PC-3 (cell line): ENCODE measurements around the gene HMCES. TPM values are rescaled to one million over a fixed set of nuclear protein-coding genes. Genes with fewer than 3 reads are reported as not detected.

ENCODE experiments used
- ATAC-seq: fragments of 200-7000 bp; cut with Tn5 transposase; 2 replicates; pipeline ENCODE4 v1.9.1; 2020; ENCODE audit warnings: mild to moderate bottlenecking, moderate library complexity
- BruUV-seq: library from RNA; stranded (reverse); fragments of 400-500 nt; replicated peaks from 2 replicates; lab custom pipeline; 2021; lab: Mats Ljungman, UMichigan
- CTCF ChIA-PET: fragments of 300-600 bp; sonication (Branson Sonifier 250); formaldehyde crosslinking; loops from one replicate; lab custom pipeline; 2022; ENCODE audit warnings: antibody characterized with exemption; lab: Charles Lee
- POLR2A ChIA-PET: fragments of 300-600 bp; sonication (Branson Sonifier 250); formaldehyde crosslinking; loops from one replicate; lab custom pipeline; 2022; ENCODE audit warnings: antibody characterized with exemption; ENCODE audit not compliant: unreplicated experiment; lab: Charles Lee
- DNase-seq: peaks from one replicate; pipeline ENCODE4 v3.0.0-alpha.2; 2015
- H2AFZ ChIP-seq: fragments of 300-600 bp; sonication (generic); 2 replicates; pipeline ENCODE4 v1.6.0; 2016; ENCODE audit warnings: antibody characterized with exemption, low read length
- H3F3A ChIP-seq: fragments of 300-600 bp; sonication (generic); one replicate; pipeline ENCODE4 v1.6.0; 2017; ENCODE audit warnings: antibody characterized with exemption, low read length, control low read depth, mild to moderate bottlenecking; ENCODE audit not compliant: unreplicated experiment
- H3K27ac ChIP-seq: fragments of 300-600 bp; sonication (generic); 2 replicates; pipeline ENCODE4 v1.5.1; 2016; ENCODE audit warnings: mild to moderate bottlenecking, low read length
- H3K27me3 ChIP-seq: fragments of 300-600 bp; sonication (generic); 2 replicates; pipeline ENCODE4 v1.6.1; 2016; ENCODE audit warnings: low read length, mixed read lengths
- H3K36me3 ChIP-seq: fragments of 300-600 bp; sonication (generic); 2 replicates; pipeline ENCODE4 v1.6.1; 2016; ENCODE audit warnings: low read depth, mixed run types, low read length, mixed read lengths
- H3K4me1 ChIP-seq: fragments of 300-600 bp; sonication (generic); 2 replicates; pipeline ENCODE4 v1.5.1; 2016; ENCODE audit warnings: low read length; ENCODE audit not compliant: insufficient read depth
- H3K4me2 ChIP-seq: fragments of 300-600 bp; sonication (generic); 2 replicates; pipeline ENCODE4 v1.6.0; 2016; ENCODE audit warnings: low read length
- H3K4me3 ChIP-seq: fragments of 300-600 bp; sonication (generic); 2 replicates; pipeline ENCODE4 v1.5.1; 2016; ENCODE audit warnings: mild to moderate bottlenecking, low read length, mixed read lengths
- H3K79me2 ChIP-seq: fragments of 300-600 bp; sonication (generic); 2 replicates; pipeline ENCODE4 v1.6.1; 2017; ENCODE audit warnings: low read length, mixed read lengths
- H3K9ac ChIP-seq: fragments of 300-600 bp; sonication (generic); 2 replicates; pipeline ENCODE4 v1.6.0; 2016; ENCODE audit warnings: mild to moderate bottlenecking, low read length
- H3K9me2 ChIP-seq: fragments of 300-600 bp; sonication (generic); replicated peaks from 2 replicates; pipeline ENCODE4 v1.6.1; 2016; ENCODE audit warnings: mixed run types, low read length, mixed read lengths
- H3K9me3 ChIP-seq: fragments of 300-600 bp; sonication (generic); 2 replicates; pipeline ENCODE4 v1.6.1; 2016; ENCODE audit warnings: low read length, mixed read lengths
- H4K20me1 ChIP-seq: fragments of 300-600 bp; sonication (generic); 2 replicates; pipeline ENCODE4 v1.6.1; 2016; ENCODE audit warnings: low read length, mixed read lengths
- EZH2 ChIP-seq: fragments of 300-600 bp; sonication (generic); IDR thresholded peaks from one replicate; pipeline ENCODE4 v1.6.1; 2017; ENCODE audit warnings: antibody characterized with exemption, mild to moderate bottlenecking, low read length; ENCODE audit not compliant: unreplicated experiment
- EZH2phosphoT487 ChIP-seq: fragments of 300-600 bp; sonication (generic); IDR thresholded peaks from 2 replicates; pipeline ENCODE4 v1.6.1; 2018; ENCODE audit warnings: mild to moderate bottlenecking, antibody characterized with exemption, low read length, borderline replicate concordance
- intact Hi-C: fragments of 100-400 bp; cut with micrococcal nuclease; formaldehyde crosslinking; loops from 2 replicates; pipeline ENCODE4 v1.9.0; 2023
- total RNA-seq: library from RNA; depleted of rRNA; stranded (reverse); fragments of >200 nt; gene quantifications from 2 replicates; pipeline ENCODE4 v1.2.3, GENCODE V29; 2014
- TF ChIP-seq, protein P1 (sequence below): fragments of 300-600 bp; sonication (generic); conservative IDR thresholded peaks from 2 replicates; pipeline ENCODE4 v1.5.1; 2017; ENCODE audit warnings: antibody characterized with exemption, low read depth, mild to moderate bottlenecking, low read length

Gene HMCES
- total RNA-seq, 1 experiment from 2014 or later = 28.8 TPM

DNA sequence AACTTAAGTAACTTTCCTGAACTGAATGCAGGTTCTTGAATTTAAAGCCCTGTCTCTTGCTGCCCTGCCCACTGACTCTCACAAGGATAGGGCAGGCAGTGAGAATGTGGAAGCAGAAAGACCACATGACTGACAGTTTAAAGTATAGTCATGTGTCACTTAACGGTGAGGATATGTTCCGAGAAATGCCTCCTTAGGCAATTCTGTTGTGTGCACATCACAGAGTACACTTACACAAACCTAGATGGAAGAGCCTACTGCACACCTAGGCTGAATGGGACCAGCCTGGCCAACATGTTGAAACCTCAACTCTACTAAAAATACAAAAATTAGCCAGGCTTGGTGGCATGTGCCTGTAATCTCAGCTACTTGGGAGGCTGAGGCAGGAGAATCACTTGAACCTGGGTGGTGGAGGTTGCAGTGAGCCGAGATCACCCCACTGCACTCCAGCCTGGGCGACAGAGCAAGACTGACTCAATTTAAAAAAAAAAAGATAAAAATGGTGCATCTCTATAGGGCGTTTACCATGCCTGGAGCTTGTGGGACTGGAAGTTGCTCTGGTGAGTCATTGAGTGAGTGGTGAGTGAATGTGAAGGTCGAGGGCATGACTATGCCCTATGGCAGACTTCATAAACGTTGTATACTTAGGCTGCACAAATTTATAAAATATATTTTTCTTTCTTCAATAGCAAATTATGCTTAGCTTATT, 48.2 kb upstream of the HMCES start:
- intact Hi-C loops = loop anchor here (1.0 to 5.0 kb wide), 2 partner anchors 15 to 33 kb away; no protein-coding TSS in a partner anchor
- Histone ChIP-seq H3K9me3 (no peaks in the 10 kb centered on the region), H3K4me2 (peak overlapping the region; percentile 55; the same call in 1 of the 2 replicates), H2AFZ (no peak overlapping the region), H3K4me1 (peaks cover 57% of the 10 kb centered on the region), H3K9me2 (no peaks in the 10 kb centered on the region), H3K9ac (peak overlapping the region; percentile 77), H4K20me1 (no peaks in the 10 kb centered on the region), H3F3A (no peaks in the 10 kb centered on the region), H3K36me3 (no peaks in the 10 kb centered on the region), H3K4me3 (no peak overlapping the region), H3K79me2 (0 out of 2 replicates have a peak, but pooled peaks cover 5% of the 10 kb centered on the region), H3K27me3 (no peaks in the 10 kb centered on the region), H3K27ac (peak overlapping the region; percentile 99)
- TF ChIP-seq, protein P1, sequence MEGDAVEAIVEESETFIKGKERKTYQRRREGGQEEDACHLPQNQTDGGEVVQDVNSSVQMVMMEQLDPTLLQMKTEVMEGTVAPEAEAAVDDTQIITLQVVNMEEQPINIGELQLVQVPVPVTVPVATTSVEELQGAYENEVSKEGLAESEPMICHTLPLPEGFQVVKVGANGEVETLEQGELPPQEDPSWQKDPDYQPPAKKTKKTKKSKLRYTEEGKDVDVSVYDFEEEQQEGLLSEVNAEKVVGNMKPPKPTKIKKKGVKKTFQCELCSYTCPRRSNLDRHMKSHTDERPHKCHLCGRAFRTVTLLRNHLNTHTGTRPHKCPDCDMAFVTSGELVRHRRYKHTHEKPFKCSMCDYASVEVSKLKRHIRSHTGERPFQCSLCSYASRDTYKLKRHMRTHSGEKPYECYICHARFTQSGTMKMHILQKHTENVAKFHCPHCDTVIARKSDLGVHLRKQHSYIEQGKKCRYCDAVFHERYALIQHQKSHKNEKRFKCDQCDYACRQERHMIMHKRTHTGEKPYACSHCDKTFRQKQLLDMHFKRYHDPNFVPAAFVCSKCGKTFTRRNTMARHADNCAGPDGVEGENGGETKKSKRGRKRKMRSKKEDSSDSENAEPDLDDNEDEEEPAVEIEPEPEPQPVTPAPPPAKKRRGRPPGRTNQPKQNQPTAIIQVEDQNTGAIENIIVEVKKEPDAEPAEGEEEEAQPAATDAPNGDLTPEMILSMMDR = no peak
- TF ChIP-seq EZH2 (no peak), EZH2phosphoT487 (no peak)
- ChIA-PET POLR2A (no interaction called here), CTCF (interaction anchor here (0.8 kb wide), 2 partner anchors 15 to 19 kb away, joined by 6 to 7 read pairs; no protein-coding TSS in a partner anchor)
- ATAC-seq = peak; percentile 61
- DNase-seq = peak; percentile 85
- BruUV-seq = TSS peak; percentile 37

DNA sequence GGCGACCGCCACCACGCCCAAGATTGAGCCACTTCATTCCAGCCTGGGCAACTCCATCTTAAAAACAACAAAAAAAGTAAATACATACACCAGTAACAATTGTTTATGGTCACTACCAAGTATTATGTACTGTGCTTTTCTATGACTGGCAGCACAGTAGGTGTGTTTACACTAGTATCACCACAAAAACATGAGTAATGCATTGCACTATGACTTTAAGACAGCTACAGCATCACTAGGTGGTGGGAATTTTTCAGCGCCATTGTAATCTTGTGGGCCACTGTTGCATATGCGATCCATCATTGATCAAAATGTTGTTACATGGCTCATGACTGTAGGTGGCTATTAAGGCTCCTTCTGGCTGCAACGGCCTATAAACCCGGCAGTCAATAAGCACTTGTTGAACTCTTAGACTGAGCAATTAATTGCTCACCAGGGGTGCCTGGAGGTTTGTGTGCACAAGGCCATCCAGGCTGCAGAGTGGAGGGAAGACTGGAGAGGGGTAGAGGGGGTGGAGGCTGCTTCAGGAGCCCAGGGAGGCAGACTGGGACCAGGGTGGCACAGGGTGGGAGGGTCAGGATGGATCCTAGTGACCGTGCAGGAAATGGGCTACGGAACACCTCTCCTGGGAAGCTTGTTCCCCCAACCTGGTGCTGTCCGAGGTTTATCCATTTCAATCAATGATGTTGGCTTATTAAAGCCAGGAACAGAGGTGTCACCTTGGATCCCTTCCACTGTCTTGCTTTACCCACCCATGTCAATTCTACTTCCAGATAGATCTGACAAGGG, 47.1 kb upstream of the HMCES start:
- POLR2A ChIA-PET = interaction anchor here (0.5 kb wide), 1 partner anchor 9 kb away, joined by 4 read pairs; no protein-coding TSS in a partner anchor
- no peaks in the 10 kb centered on the region for H3K9me3 ChIP-seq
- peak overlapping the region; percentile 52 for H3K4me2 ChIP-seq
- intact Hi-C loops = loop anchor here (1.0 to 5.0 kb wide), 2 partner anchors 14 to 34 kb away; no protein-coding TSS in a partner anchor
- H3K4me3 ChIP-seq = no peak overlapping the region
- H3K79me2 ChIP-seq = 0 out of 2 replicates have a peak, but pooled peaks cover 5% of the 10 kb centered on the region
- no peaks in the 10 kb centered on the region for H4K20me1 ChIP-seq
- H3K27me3 ChIP-seq = no peaks in the 10 kb centered on the region
- BruUV-seq = no TSS peak
- no peaks in the 10 kb centered on the region for H3K9me2 ChIP-seq
- ATAC-seq (peak; percentile 41), DNase-seq (peak; percentile 77)
- H3K4me1 ChIP-seq = peaks cover 49% of the 10 kb centered on the region
- H2AFZ ChIP-seq = no peak overlapping the region
- no peaks in the 10 kb centered on the region for H3K36me3 ChIP-seq
- H3K9ac ChIP-seq = peak overlapping the region; percentile 48
- peak overlapping the region; percentile 99 for H3K27ac ChIP-seq
- CTCF ChIA-PET = interaction anchor here (0.8 kb wide), 2 partner anchors 14 to 20 kb away, joined by 6 to 7 read pairs; no protein-coding TSS in a partner anchor
- no peaks in the 10 kb centered on the region for H3F3A ChIP-seq
- TF ChIP-seq, protein P1 = no peak
- TF ChIP-seq EZH2phosphoT487 (no peak), EZH2 (no peak)
